Adrenal gland (tissue), 12 donors: ENCODE data around the gene COQ3. TPM values are rescaled to one million over a fixed set of nuclear protein-coding genes. Genes with fewer than 3 reads are reported as not detected.

Experiments
- DNase-seq, 7 donors: peaks; one replicate each; pipeline ENCODE4 v3.0.0-alpha.2; 2019 to 2020
- H3K27ac ChIP-seq, 5 donors: fragments of 200-600 bp; sonication (generic) in 4 of 5; 1 replicate in 3 of 5; 2 replicates in 2 of 5; pipeline versions ENCODE4 v1.5.1 to v1.8.0; 2016 to 2020; ENCODE audit warnings: mild to moderate bottlenecking in 1 of 5
- H3K27me3 ChIP-seq: fragments of 200-600 bp; 2 replicates; pipeline ENCODE4 v1.8.0; 2021
- H3K36me3 ChIP-seq, 2 donors: fragments of 200-600 bp; replicated peaks in 1 of 2; 1 replicate in 1 of 2; 2 replicates in 1 of 2; pipeline versions ENCODE4 v1.5.1 to v1.8.0; 2018 to 2022
- H3K4me1 ChIP-seq, 2 donors: fragments of 200-600 bp; replicated peaks in 1 of 2; 1 replicate in 1 of 2; 2 replicates in 1 of 2; pipeline versions ENCODE4 v1.5.1 to v1.8.0; 2018 to 2021
- H3K4me3 ChIP-seq, 4 donors: fragments of 200-600 bp; sonication (generic) in 3 of 4; one replicate each; pipeline ENCODE4 v1.5.1; 2016 to 2018
- H3K9me3 ChIP-seq, 3 donors: fragments of 200-600 bp; sonication (generic) in 1 of 3; replicated peaks in 1 of 3; 1 replicate in 2 of 3; 2 replicates in 1 of 3; pipeline versions ENCODE4 v1.5.1 to v1.8.0; 2016 to 2021
- POLR2A ChIP-seq, 2 donors: fragments of 450-650 bp; IDR thresholded peaks; one replicate each; pipeline ENCODE4 v1.6.1; 2017; ENCODE audit warnings: antibody characterized with exemption in 2 of 2, mild to moderate bottlenecking in 2 of 2, moderate library complexity in 1 of 2
- WGBS, 4 donors: extraction: QIAGEN DNeasy Blood & Tissue Kit in 2 of 4; methylation state at CpG; one replicate each; pipeline versions ENCODE4 v1.1.5 to v1.1.7; 2013 to 2017; 5-methylcytosine and 5-hydroxymethylcytosine counted together
- intact Hi-C, 2 donors: fragments of 100-400 bp; cut with DNase I; formaldehyde crosslinking; loops; one replicate each; pipeline versions ENCODE4 v1.14.1 to v1.15.0; 2022 to 2023
- polyA plus RNA-seq, 3 donors: library from polyadenylated mRNA; stranded (reverse); fragments of 200-250 nt in 2 of 3; fragments of 350-450 nt in 1 of 3; fragmentation: Illumina TruSeq in 1 of 3; extraction: RNeasy Lipid Tissue Mini Kit (QIAGEN cat#74804) in 1 of 3; gene quantifications; one replicate each; pipeline ENCODE4 v1.2.3, GENCODE V29; 2013 to 2014
- total RNA-seq, 9 donors: library from RNA; depleted of rRNA in 4 of 9; stranded (reverse); fragments of >200 nt in 4 of 9; fragments of 120-200 nt in 1 of 9; fragmentation: NEBNext Ultra II Directional in 1 of 9; extraction: Animal tissue kit (Norgen Biotek cat#: 25700) in 1 of 9; gene quantifications; one replicate each; pipeline versions ENCODE4 v1.1.0 to v1.2.4, GENCODE V29; 2013 to 2023
- TF ChIP-seq, protein P1 (sequence below), 6 experiments: fragments of 450-650 bp in 4 of 6; fragments of 200-600 bp in 2 of 6; sonication (generic) in 1 of 6; IDR thresholded peaks; 1 replicate in 5 of 6; 2 replicates in 1 of 6; pipeline versions ENCODE4 v1.5.1 to v1.8.0; 2016 to 2021; ENCODE audit warnings: antibody characterized with exemption in 6 of 6, mild to moderate bottlenecking in 2 of 6, moderate library complexity in 1 of 6
- donor health status: healthy with polysubstance abuse.
- donor health status: Bipolar disorder and iron deficiency.
- donor health status: DM: yes; HTN: yes; CAD: no.
- donor health status: DM: no; HTN: no; CAD: no.
- donor health status: DM: no; HTN: no; CAD: no.
- donor health status: DM: yes; HTN: yes; CAD: no.

The COQ3 gene
- total and polyA plus RNA-seq, 12 donors = 2.9 to 25.8 (median 9.5) TPM

DNA sequence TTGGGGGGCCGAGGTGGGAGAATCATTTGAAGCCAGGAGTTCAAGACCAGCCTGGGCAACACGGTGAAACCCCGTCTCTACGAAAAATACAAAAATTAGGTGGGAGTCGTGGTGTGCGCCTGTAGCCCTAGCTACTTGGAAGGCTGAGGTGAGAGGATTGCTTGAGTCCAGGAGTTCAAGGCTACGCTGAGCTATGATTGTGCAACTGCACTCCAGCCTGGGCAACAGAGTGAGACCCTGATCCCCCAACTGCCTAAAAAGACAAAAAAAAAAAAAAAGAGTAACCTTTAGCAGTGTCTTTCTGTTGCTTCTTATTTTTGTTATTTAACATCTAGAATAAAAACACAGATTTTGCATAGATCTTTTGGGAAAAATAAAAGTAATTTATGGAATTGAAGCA, 13.1 kb upstream of the COQ3 start:
- intact Hi-C loops = no loop called here

DNA sequence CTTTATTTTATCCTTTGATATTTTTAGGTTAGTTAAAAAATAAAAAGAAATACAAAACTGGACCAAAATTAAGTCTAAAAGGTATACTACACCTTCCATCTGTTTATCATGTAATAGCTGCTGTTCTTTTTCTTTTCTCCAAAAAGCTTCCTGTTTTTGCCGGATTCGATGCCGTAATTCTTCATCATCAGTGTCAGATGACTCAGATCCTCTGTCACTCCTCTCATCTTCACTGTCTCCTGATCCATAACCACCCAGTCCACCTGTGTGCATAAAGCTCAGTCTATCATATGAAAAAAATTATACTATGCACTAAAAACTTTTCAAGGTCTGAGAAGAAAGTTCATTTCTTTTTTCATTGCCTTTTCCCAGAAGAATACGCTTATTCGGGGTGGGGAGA, 8.5 kb upstream of the COQ3 start:
- H3K4me3 ChIP-seq = no peak overlapping the region
- H3K27ac ChIP-seq = no peak overlapping the region
- H3K36me3 ChIP-seq = peaks cover 0 to 92% of the 10 kb centered on the region in 2 donors
- no peaks in the 10 kb centered on the region for H3K27me3 ChIP-seq
- intact Hi-C loops = no loop called here
- 45 to 59% (median 54%) methylated on average over 5 of the region's 5 CpGs for WGBS, 4 donors
- no peaks in the 10 kb centered on the region for H3K4me1 ChIP-seq
- no peak for TF ChIP-seq POLR2A (IDR thresholded peaks at IDR 0.05)
- TF ChIP-seq, protein P1, sequence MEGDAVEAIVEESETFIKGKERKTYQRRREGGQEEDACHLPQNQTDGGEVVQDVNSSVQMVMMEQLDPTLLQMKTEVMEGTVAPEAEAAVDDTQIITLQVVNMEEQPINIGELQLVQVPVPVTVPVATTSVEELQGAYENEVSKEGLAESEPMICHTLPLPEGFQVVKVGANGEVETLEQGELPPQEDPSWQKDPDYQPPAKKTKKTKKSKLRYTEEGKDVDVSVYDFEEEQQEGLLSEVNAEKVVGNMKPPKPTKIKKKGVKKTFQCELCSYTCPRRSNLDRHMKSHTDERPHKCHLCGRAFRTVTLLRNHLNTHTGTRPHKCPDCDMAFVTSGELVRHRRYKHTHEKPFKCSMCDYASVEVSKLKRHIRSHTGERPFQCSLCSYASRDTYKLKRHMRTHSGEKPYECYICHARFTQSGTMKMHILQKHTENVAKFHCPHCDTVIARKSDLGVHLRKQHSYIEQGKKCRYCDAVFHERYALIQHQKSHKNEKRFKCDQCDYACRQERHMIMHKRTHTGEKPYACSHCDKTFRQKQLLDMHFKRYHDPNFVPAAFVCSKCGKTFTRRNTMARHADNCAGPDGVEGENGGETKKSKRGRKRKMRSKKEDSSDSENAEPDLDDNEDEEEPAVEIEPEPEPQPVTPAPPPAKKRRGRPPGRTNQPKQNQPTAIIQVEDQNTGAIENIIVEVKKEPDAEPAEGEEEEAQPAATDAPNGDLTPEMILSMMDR (IDR thresholded peaks at IDR 0.05) = no peak
- no peaks in the 10 kb centered on the region for H3K9me3 ChIP-seq
- no peak for DNase-seq

More for the DNA sequence above, 13.1 kb upstream of the COQ3 start:
- 78 to 81% (median 78%) methylated on average over 7 of the region's 7 CpGs for WGBS, 4 donors
- DNase-seq = no peak
- Histone ChIP-seq H3K4me1 (peaks cover 0 to 13% of the 10 kb centered on the region in 2 donors), H3K27me3 (no peaks in the 10 kb centered on the region), H3K27ac (no peak overlapping the region), H3K9me3 (no peaks in the 10 kb centered on the region), H3K4me3 (no peak overlapping the region), H3K36me3 (peaks cover 0 to 75% of the 10 kb centered on the region in 2 donors)
- TF ChIP-seq, protein P1 (IDR thresholded peaks at IDR 0.05) = no peak
- no peak for TF ChIP-seq POLR2A (IDR thresholded peaks at IDR 0.05)

DNA sequence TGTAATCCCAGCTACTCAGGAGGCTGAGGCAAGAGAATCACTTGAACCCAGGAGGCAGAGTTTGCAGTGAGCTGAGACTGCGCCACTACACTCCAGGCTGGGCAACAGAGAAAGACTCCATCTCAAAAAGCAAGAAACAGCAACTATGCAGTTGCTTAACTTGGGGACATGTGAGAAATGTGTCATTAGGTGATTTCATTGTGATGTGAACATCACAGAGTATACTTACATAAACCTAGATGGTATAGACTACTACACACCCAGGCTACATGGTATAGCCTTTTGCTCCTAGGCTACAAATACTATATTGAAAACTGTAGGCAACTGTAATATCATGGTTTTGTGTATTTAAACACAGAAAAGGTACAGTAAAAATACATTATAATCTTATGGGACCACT, 3.3 kb upstream of the COQ3 start:
- Histone ChIP-seq H3K4me3 (no peak overlapping the region), H3K27ac (no peak overlapping the region), H3K36me3 (peaks cover 0 to 41% of the 10 kb centered on the region in 2 donors), H3K27me3 (no peaks in the 10 kb centered on the region), H3K4me1 (peaks cover 0 to 6% of the 10 kb centered on the region in 2 donors), H3K9me3 (no peaks in the 10 kb centered on the region)
- DNase-seq = no peak
- no peak for TF ChIP-seq POLR2A (IDR thresholded peaks at IDR 0.05)
- TF ChIP-seq, protein P1 (IDR thresholded peaks at IDR 0.05) = no peak
- intact Hi-C loops = no loop called here
- 0 to 92% (median 42%) methylated on average over 1 of the region's 1 CpG for WGBS, 4 donors

DNA sequence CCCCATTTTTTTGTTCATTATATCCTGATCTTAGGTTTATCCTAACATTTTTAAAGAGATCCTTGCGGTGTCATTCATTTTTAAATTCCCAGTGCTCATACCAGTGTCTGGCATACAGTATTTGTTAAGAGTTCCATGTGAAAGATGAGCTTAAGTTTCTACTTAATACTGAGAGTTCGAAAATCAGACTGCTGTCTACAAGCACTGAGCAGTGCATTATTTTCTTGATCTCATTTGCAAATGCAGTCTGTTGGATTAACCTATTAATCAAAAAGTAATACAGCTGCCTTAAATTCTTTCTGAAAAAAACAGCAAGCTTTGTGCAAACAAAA, 663 bp downstream of the COQ3 start:
- WGBS, 4 donors = 17 to 24% (median 19%) methylated on average over 2 of the region's 2 CpGs
- no peaks in the 10 kb centered on the region for H3K9me3 ChIP-seq
- peak overlapping the region in 2 of 4 donors; percentile 71 to 90 for H3K4me3 ChIP-seq
- peaks cover 0 to 1% of the 10 kb centered on the region in 2 donors for H3K36me3 ChIP-seq
- H3K4me1 ChIP-seq = peaks cover 0 to 6% of the 10 kb centered on the region in 2 donors
- no peak for DNase-seq
- H3K27me3 ChIP-seq = no peaks in the 10 kb centered on the region
- intact Hi-C loops = no loop called here
- H3K27ac ChIP-seq = peak overlapping the region in 3 of 5 donors; percentile 78 to 83 (median 83)
- TF ChIP-seq, protein P1 (IDR thresholded peaks at IDR 0.05) = no peak
- no peak for TF ChIP-seq POLR2A (IDR thresholded peaks at IDR 0.05)
